Endodermal cell (in vitro differentiated cells): ENCODE measurements around the gene LRMDA. TPM values are rescaled to one million over a fixed set of nuclear protein-coding genes. Genes with fewer than 3 reads are reported as not detected.

Experiments
- DNase-seq: peaks from one replicate; pipeline ENCODE4 v3.0.0-alpha.2; 2017
- H3K27ac ChIP-seq: 2 replicates; pipeline ENCODE4 v1.5.1; 2013; ENCODE audit warnings: mild to moderate bottlenecking, low read depth, low read length, moderate library complexity
- H3K27me3 ChIP-seq: 2 replicates; pipeline ENCODE4 v1.6.1; 2013; ENCODE audit warnings: mild to moderate bottlenecking, low read length, moderate library complexity; ENCODE audit not compliant: insufficient read depth, control insufficient read depth, poor library complexity, severe bottlenecking
- H3K36me3 ChIP-seq: 2 replicates; pipeline ENCODE4 v1.7.0; 2013; ENCODE audit warnings: mild to moderate bottlenecking, low read length, moderate library complexity; ENCODE audit not compliant: control insufficient read depth, insufficient read depth
- H3K4me1 ChIP-seq: one replicate; pipeline ENCODE4 v1.7.0; 2013; ENCODE audit warnings: low read length; ENCODE audit not compliant: control insufficient read depth, insufficient read depth
- H3K4me3 ChIP-seq: 2 replicates; pipeline ENCODE4 v1.5.1; 2013; ENCODE audit warnings: mild to moderate bottlenecking, low read length, moderate library complexity
- H3K9ac ChIP-seq: 2 replicates; pipeline ENCODE4 v1.6.1; 2013; ENCODE audit warnings: mild to moderate bottlenecking, low read length, moderate library complexity; ENCODE audit not compliant: poor library complexity, severe bottlenecking; ENCODE audit errors: extremely low read depth
- H3K9me3 ChIP-seq: 2 replicates; pipeline ENCODE4 v1.6.1; 2013; ENCODE audit warnings: mild to moderate bottlenecking, low read length, moderate library complexity; ENCODE audit not compliant: control insufficient read depth
- H3K27ac Mint-ChIP-seq: 2 replicates; pipeline ENCODE4 v1.8.0; 2020; ENCODE audit warnings: mixed read lengths
- H3K27me3 Mint-ChIP-seq: 2 replicates; pipeline ENCODE4 v1.8.0; 2021; ENCODE audit warnings: mild to moderate bottlenecking, mixed read lengths; ENCODE audit not compliant: insufficient read depth
- H3K36me3 Mint-ChIP-seq: 2 replicates; pipeline ENCODE4 v1.8.0; 2020; ENCODE audit warnings: low read depth, mixed read lengths
- H3K4me1 Mint-ChIP-seq: 2 replicates; pipeline ENCODE4 v1.8.0; 2020; ENCODE audit warnings: mixed read lengths
- H3K4me3 Mint-ChIP-seq: 2 replicates; pipeline ENCODE4 v1.8.0; 2020; ENCODE audit warnings: mild to moderate bottlenecking, moderate library complexity, mixed read lengths
- H3K9me3 Mint-ChIP-seq: 2 replicates; pipeline ENCODE4 v1.8.0; 2020; ENCODE audit warnings: mild to moderate bottlenecking, mixed read lengths
- WGBS, 2 experiments: methylation state at CpG; one replicate each; pipeline versions ENCODE4 v1.1.5 to v1.1.7; 2013; ENCODE audit warnings: missing lambda C conversion rate in 2 of 2, mixed read lengths in 1 of 2; ENCODE audit not compliant: insufficient coverage in 1 of 2, insufficient read length in 1 of 2; 5-methylcytosine and 5-hydroxymethylcytosine counted together
- total RNA-seq, 2 donors: library from RNA; stranded (reverse); fragmentation: NEBNext Ultra II Directional in 1 of 2; extraction: Animal tissue kit (Norgen Biotek cat#: 25700) in 1 of 2; gene quantifications; 2 replicates in 1 of 2; 3 replicates in 1 of 2; pipeline ENCODE4 v1.2.1, GENCODE V29; 2021
- TF ChIP-seq, protein P1 (sequence below): fragments of 200-600 bp; sonication (generic); conservative IDR thresholded peaks from 2 replicates; pipeline ENCODE4 v1.5.0; 2021; ENCODE audit warnings: antibody characterized with exemption, mild to moderate bottlenecking

LRMDA gene
- total RNA-seq, 2 donors from 2014 or later = 1.7 to 5.1 TPM

DNA sequence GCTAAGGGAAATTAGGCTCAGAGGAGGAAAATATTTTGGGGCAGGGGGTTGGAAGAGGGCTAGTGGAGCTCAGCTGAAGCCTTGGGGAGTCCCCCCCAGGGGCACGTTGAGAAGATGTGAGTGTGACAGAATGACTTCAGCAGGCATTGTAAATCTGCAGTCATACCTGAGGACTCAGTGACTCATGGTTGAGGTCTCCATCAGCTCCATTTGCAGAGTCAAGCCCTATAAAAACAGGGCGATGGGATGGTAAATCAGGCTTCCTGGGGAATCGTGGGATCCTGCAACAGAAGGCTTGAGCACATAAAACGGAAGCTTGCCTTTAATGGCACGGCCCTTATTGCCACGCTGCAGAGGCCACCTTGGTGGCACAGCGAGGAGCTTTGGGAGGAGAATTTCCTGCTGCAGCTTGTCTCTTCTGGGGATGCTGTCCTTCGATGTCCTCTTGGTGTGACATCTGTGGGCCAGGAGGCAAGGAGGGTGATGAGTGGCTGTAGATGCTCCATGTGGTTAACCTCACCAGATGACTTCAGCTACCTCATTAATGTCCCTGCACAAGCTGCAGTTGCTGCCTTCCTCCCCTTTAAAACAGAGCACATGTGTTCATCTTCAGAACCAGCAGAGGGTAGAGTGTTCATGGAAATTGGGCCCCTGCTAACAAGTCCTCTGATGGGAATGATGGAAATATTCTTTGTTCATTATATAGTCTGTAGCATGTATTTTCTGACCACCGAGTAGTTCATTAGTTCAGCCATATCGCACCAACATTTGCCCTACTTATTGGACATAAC lies 285.9 kb downstream of the LRMDA start:
- no peaks in the 10 kb centered on the region for H3K4me1 ChIP-seq
- DNase-seq = no peak
- WGBS, 2 experiments = 86 to 94% methylated on average over 6 to 8 of the region's 10 CpGs
- TF ChIP-seq, protein P1, sequence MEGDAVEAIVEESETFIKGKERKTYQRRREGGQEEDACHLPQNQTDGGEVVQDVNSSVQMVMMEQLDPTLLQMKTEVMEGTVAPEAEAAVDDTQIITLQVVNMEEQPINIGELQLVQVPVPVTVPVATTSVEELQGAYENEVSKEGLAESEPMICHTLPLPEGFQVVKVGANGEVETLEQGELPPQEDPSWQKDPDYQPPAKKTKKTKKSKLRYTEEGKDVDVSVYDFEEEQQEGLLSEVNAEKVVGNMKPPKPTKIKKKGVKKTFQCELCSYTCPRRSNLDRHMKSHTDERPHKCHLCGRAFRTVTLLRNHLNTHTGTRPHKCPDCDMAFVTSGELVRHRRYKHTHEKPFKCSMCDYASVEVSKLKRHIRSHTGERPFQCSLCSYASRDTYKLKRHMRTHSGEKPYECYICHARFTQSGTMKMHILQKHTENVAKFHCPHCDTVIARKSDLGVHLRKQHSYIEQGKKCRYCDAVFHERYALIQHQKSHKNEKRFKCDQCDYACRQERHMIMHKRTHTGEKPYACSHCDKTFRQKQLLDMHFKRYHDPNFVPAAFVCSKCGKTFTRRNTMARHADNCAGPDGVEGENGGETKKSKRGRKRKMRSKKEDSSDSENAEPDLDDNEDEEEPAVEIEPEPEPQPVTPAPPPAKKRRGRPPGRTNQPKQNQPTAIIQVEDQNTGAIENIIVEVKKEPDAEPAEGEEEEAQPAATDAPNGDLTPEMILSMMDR = peak; percentile 35
- H3K27me3 ChIP-seq = no peaks in the 10 kb centered on the region
- no peak overlapping the region for H3K4me3 ChIP-seq
- H3K9ac ChIP-seq = no peak overlapping the region
- no peaks in the 10 kb centered on the region for H3K9me3 ChIP-seq
- H3K4me1 Mint-ChIP-seq = peaks cover 1% of the 10 kb centered on the region
- H3K27me3 Mint-ChIP-seq = peaks cover 5% of the 10 kb centered on the region
- no peaks in the 10 kb centered on the region for H3K36me3 Mint-ChIP-seq
- H3K27ac Mint-ChIP-seq = no peak overlapping the region
- H3K4me3 Mint-ChIP-seq = no peak overlapping the region
- no peaks in the 10 kb centered on the region for H3K9me3 Mint-ChIP-seq
- no peak overlapping the region for H3K27ac ChIP-seq
- H3K36me3 ChIP-seq = no peaks in the 10 kb centered on the region

DNA sequence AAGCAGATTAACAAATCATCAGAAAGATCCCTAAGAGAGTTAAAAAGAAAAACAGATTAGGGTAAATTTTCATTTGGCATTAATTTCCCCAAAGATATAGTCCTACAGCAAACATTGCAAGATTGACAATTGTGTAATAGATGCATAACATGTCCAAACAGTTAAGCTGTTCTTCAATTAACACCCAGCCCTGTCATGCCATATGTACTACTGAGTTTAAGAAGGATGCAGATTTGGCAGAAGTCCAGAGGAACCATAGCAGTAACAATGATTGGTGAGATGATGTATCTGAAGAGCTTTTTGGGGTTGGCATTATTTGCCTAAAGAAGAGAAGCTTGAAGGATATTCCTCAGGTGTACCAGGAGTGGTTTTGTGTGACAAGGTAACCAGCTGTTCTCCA lies 287.6 kb downstream of the LRMDA start:
- Histone ChIP-seq H3K9me3 (no peaks in the 10 kb centered on the region), H3K27ac (no peak overlapping the region), H3K4me1 (no peaks in the 10 kb centered on the region), H3K27me3 (no peaks in the 10 kb centered on the region), H3K9ac (no peak overlapping the region), H3K4me3 (no peak overlapping the region), H3K36me3 (no peaks in the 10 kb centered on the region)
- TF ChIP-seq, protein P1 = no peak
- Mint-ChIP-seq H3K9me3 (no peaks in the 10 kb centered on the region), H3K4me1 (no peaks in the 10 kb centered on the region), H3K4me3 (no peak overlapping the region), H3K27ac (no peak overlapping the region), H3K36me3 (no peaks in the 10 kb centered on the region), H3K27me3 (no peaks in the 10 kb centered on the region)
- no peak for DNase-seq

DNA sequence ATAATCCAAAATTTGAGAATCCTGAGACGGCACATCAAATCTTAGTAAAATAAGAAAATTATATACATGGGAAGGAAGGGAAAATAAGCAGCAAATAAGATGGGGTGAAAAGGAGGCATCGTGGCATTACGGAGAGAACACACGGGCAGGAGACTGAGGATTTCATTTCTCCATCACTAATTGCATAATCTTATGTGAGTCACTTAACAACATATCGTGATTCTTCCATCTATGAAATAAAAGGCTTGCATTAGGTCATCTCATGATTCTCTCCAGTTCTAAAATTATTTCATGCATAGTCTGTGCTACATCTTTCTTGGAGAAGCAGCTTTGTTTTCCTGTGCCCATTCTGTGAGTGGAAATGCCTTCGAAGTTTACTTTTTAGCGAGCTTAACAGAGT lies 288.7 kb downstream of the LRMDA start:
- no peaks in the 10 kb centered on the region for H3K9me3 Mint-ChIP-seq
- no peaks in the 10 kb centered on the region for H3K9me3 ChIP-seq
- no peaks in the 10 kb centered on the region for H3K36me3 Mint-ChIP-seq
- H3K4me3 ChIP-seq = no peak overlapping the region
- no peak overlapping the region for H3K27ac ChIP-seq
- no peaks in the 10 kb centered on the region for H3K4me1 Mint-ChIP-seq
- H3K27ac Mint-ChIP-seq = no peak overlapping the region
- no peak overlapping the region for H3K9ac ChIP-seq
- TF ChIP-seq, protein P1 = no peak
- no peak for DNase-seq
- WGBS, 2 experiments = 94 to 100% methylated on average over 4 to 6 of the region's 7 CpGs
- no peaks in the 10 kb centered on the region for H3K4me1 ChIP-seq
- no peaks in the 10 kb centered on the region for H3K27me3 ChIP-seq
- H3K4me3 Mint-ChIP-seq = no peak overlapping the region
- H3K27me3 Mint-ChIP-seq = no peaks in the 10 kb centered on the region
- H3K36me3 ChIP-seq = no peaks in the 10 kb centered on the region
